Lower leg skin (tissue), 4 donors: ENCODE measurements around the gene BSX. TPM values are rescaled to one million over a fixed set of nuclear protein-coding genes. Genes with fewer than 3 reads are reported as not detected.

ENCODE experiments used
- DNase-seq, 2 donors: peaks; one replicate each; pipeline ENCODE4 v3.0.0-alpha.2; 2019; ENCODE audit warnings: low spot score in 2 of 2
- H3K4me3 ChIP-seq: fragments of 200-600 bp; sonication (generic); 2 replicates; pipeline ENCODE4 v1.5.1; 2017; ENCODE audit warnings: mild to moderate bottlenecking, low read depth; ENCODE audit not compliant: poor library complexity, severe bottlenecking
- POLR2A ChIP-seq, 2 donors: fragments of 450-650 bp; IDR thresholded peaks; one replicate each; pipeline ENCODE4 v1.6.1; 2016 to 2017; ENCODE audit warnings: antibody characterized with exemption in 2 of 2, mild to moderate bottlenecking in 1 of 2, moderate library complexity in 1 of 2
- WGBS, 2 donors: methylation state at CpG; one replicate each; pipeline ENCODE4 v1.1.5; 2018; 5-methylcytosine and 5-hydroxymethylcytosine counted together
- intact Hi-C: fragments of 100-400 bp; cut with DNase I; formaldehyde crosslinking; loops from one replicate; pipeline ENCODE4 v1.15.0; 2023; ENCODE audit warnings: low total_unique reads
- total RNA-seq, 4 donors: library from RNA; depleted of rRNA; stranded (reverse); fragments of >200 nt; gene quantifications; one replicate each; pipeline ENCODE4 v1.1.0, GENCODE V29; 2016
- TF ChIP-seq, protein P1 (sequence below), 3 donors: fragments of 450-650 bp; IDR thresholded peaks; one replicate each; pipeline ENCODE4 v1.5.1; 2016; ENCODE audit warnings: antibody characterized with exemption in 3 of 3, mild to moderate bottlenecking in 3 of 3, moderate library complexity in 2 of 3

BSX gene
- total RNA-seq, 4 donors from 2014 or later = not detected

DNA sequence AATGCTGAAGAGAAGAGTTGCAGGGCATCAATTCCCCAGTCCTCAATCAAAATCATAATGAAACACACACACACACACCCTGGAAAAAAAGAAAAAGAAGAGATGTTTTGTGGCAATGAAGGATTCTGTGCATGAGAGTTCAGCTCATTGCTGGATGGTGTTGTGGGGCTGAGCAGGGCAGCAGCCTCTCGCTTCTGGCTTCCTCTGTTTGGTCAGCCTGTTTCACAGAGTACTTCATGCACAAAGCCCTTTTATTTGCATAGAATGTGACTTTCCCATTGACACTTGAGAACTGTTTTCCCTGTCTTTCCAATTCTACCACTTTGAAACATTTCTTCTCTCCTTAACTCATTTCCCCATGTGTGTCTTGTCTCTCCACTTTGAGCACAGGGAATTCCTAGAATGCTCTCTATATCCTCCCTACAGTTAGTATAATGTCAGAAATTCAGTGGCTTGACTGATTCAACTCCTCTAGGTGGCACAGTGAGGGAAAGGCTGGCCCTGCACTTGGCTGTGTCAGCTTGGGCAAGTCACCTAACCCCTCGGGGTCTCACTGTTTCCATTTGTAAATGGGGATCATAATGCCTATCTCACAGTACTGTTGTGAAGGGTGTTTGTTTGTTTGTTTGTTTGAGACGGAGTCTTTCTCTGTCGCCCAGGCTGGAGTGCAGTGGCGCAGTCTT, 25.4 kb upstream of the BSX start:
- no peak overlapping the region for H3K4me3 ChIP-seq
- TF ChIP-seq, protein P1, sequence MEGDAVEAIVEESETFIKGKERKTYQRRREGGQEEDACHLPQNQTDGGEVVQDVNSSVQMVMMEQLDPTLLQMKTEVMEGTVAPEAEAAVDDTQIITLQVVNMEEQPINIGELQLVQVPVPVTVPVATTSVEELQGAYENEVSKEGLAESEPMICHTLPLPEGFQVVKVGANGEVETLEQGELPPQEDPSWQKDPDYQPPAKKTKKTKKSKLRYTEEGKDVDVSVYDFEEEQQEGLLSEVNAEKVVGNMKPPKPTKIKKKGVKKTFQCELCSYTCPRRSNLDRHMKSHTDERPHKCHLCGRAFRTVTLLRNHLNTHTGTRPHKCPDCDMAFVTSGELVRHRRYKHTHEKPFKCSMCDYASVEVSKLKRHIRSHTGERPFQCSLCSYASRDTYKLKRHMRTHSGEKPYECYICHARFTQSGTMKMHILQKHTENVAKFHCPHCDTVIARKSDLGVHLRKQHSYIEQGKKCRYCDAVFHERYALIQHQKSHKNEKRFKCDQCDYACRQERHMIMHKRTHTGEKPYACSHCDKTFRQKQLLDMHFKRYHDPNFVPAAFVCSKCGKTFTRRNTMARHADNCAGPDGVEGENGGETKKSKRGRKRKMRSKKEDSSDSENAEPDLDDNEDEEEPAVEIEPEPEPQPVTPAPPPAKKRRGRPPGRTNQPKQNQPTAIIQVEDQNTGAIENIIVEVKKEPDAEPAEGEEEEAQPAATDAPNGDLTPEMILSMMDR (IDR thresholded peaks at IDR 0.05) = no peak
- no peak for TF ChIP-seq POLR2A (IDR thresholded peaks at IDR 0.05)
- intact Hi-C loops = no loop called here
- DNase-seq = no peak
- WGBS, 2 donors = 85 to 90% methylated on average over 5 of the region's 5 CpGs

DNA sequence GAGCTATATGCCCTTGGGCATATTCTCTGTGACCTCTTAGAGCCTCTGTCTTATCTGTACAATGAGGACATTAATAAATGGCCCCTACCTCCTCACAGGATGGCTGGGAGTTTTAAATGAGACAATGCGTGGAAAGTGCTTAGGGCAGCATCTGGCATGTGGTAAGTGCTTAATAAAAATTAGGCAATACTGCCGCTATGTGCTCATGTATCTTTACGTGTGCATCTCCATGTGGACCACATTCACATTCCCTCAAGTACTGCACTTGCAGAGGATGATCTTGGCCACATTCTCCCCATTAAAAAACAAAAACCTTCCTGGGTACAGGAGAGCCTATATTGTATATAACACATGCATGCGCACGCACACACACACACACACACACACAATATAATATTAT, 19.1 kb upstream of the BSX start:
- no peak for TF ChIP-seq POLR2A (IDR thresholded peaks at IDR 0.05)
- TF ChIP-seq, protein P1 (IDR thresholded peaks at IDR 0.05) = no peak
- WGBS, 2 donors = 49 to 74% methylated on average over 5 of the region's 5 CpGs
- intact Hi-C loops = no loop called here
- no peak overlapping the region for H3K4me3 ChIP-seq
- no peak for DNase-seq

DNA sequence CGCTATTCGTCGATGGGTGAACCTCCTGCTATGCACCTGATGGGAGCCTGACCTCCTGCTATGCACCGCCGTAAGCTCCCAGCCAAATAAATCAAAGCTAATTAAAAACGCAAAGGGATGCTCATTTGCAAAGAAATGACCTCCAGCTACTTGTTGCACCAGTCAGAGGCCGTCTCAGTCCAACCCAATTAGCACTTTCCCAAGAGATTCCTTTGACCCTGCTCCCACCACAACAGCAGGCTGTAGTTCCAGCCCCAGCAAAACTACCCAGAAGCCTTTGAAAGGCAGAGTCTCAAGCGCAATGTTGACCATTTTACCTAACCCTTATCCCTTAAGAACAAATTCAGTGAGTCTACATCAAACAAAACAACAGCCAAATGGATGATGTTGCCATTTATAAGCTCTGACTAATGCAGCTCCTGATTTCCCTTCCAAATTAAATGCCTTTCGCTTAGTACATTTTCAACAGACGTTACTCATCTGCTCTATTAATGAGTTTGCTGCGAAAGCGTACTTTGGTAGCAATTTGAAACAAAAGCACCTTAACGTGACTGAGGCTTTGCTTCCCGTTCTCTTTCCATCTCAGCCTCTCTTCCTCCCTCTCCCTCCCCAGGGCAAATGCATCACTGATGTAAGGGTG, 17.2 kb upstream of the BSX start:
- no peak for DNase-seq
- 38 to 48% methylated on average over 14 of the region's 14 CpGs for WGBS, 2 donors
- no peak overlapping the region for H3K4me3 ChIP-seq
- intact Hi-C loops = no loop called here
- no peak for TF ChIP-seq POLR2A (IDR thresholded peaks at IDR 0.05)
- TF ChIP-seq, protein P1 (IDR thresholded peaks at IDR 0.05) = no peak

DNA sequence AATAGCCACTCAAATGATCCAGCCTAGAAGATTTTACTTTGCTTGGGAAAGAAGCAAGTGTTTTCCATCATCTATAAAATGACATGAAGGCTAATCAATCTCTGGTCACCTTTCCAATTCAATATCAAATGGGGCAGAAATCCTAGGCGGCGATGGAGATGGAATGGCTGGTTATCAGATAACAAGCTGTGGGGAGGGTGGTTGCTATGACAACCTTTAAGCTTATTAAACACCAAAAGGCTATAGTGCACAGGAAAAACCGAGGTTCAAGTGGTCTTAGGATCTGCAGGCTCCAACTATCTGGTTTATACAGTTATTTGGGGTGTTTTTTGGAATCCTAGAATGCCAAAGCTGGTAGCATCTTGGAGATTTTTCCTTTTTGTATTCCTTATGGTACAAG, 13.9 kb upstream of the BSX start:
- H3K4me3 ChIP-seq = no peak overlapping the region
- WGBS, 2 donors = 59 to 60% methylated on average over 3 of the region's 3 CpGs
- TF ChIP-seq, protein P1 (IDR thresholded peaks at IDR 0.05) = no peak
- no peak for TF ChIP-seq POLR2A (IDR thresholded peaks at IDR 0.05)
- intact Hi-C loops = no loop called here
- DNase-seq = no peak

DNA sequence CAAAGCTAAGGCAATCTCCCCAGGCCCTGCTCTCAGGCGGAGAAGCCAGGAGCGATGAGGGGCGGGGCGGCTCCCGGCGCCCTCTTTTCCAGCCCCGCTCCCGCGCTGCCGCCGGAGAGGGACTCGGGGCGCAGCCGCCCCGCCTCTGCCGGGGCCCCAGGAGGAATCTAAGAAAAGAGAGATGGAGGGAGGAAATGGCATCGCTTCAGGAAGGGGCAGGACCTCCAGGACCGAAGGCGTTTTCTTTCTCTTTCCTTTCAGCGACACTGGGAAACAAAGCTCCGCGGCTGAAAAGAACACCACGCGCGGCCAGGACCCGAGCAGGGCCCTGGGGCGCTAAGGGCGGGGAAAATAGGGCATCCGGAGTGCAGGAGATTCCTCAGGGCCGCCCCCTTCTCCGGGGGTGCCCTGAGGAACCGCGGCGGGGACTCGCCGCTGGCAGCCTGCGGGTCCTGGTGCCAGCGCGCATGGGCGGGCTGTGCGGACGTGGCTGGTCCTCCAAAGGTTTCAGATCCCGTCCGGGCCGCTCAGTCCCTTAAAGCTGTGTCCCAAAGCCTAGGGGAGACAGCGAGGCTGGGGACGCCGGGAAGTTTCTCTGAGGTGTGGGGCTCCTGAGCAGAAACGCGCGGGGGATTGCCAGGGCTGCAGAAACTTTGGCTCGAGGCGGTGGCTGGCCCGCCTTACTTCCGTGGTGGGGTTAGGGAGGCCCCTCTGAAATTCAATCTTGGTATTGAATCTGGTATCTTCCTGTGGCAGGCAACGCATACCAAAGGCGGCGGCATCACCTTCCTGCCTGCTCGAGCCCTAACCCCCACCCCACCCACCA, 2.8 kb upstream of the BSX start:
- H3K4me3 ChIP-seq = peak overlapping the region; percentile 48
- WGBS, 2 donors = 1% methylated on average over 37 to 57 of the region's 59 CpGs
- TF ChIP-seq, protein P1 (IDR thresholded peaks at IDR 0.05) = no peak
- TF ChIP-seq POLR2A (IDR thresholded peaks at IDR 0.05) = no peak
- intact Hi-C loops = no loop called here
- DNase-seq = no peak
